Measurements from ENCODE around the gene ITGAD. TPM values are rescaled to one million over a fixed set of nuclear protein-coding genes. Genes with fewer than 3 reads are reported as not detected.

Gene ITGAD
- total and polyA plus RNA-seq, 2 of the 8 experiments (the other 6 are each of a cell fraction or from before 2014, with no cell fraction given), result 0.06 TPM; not detected in 1

DNA sequence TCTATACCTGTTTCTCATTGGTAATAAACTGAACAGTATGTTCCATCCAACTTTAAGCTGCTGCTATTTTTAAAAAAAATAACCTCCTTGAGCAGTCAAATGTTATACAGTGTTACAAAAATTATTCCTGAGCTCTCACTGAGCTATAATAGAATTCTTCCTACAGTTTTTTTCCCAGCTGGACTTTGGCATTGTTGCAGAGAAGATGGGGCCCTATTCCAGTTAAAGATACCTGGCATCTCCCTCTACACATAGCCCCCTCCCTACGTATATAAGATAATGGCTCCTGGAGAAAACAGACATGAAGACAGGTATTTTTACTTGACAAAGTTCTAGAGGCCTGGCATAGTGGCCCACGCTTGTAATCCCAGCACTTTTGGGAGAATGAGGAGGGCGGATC lies 36.7 kb downstream of the ITGAD start:
- H4K5ac ChIP-seq (ENCODE audit: insufficient read length, low read depth, low read length), result no peak overlapping the region
- TF ChIP-seq, protein P1, sequence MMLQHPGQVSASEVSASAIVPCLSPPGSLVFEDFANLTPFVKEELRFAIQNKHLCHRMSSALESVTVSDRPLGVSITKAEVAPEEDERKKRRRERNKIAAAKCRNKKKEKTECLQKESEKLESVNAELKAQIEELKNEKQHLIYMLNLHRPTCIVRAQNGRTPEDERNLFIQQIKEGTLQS (IDR thresholded peaks at IDR 0.05; ENCODE audit: insufficient read depth, low read depth, low read length), result no peak
- TF ChIP-seq JUN (IDR thresholded peaks at IDR 0.05; ENCODE audit: low read depth, low read length) (no peak), CREB1 (IDR thresholded peaks at IDR 0.05) (no peak), TBP (IDR thresholded peaks at IDR 0.05; ENCODE audit: low read depth, low read length) (no peak), SP2 (IDR thresholded peaks at IDR 0.05; ENCODE audit: low read length) (no peak), EP300 (IDR thresholded peaks at IDR 0.05; ENCODE audit: borderline replicate concordance in 1 of 2, low read depth in 2 of 2, low read length in 2 of 2) (no peak), KDM4A (IDR thresholded peaks at IDR 0.05; ENCODE audit: low read depth, low read length, severe bottlenecking) (no peak), SP4 (IDR thresholded peaks at IDR 0.05; ENCODE audit: low read length) (no peak), SUZ12 (IDR thresholded peaks at IDR 0.05; ENCODE audit: low read length) (no peak), CHD1 (IDR thresholded peaks at IDR 0.05; ENCODE audit: low read depth, low read length) (no peak)
- TF ChIP-seq, protein P2, sequence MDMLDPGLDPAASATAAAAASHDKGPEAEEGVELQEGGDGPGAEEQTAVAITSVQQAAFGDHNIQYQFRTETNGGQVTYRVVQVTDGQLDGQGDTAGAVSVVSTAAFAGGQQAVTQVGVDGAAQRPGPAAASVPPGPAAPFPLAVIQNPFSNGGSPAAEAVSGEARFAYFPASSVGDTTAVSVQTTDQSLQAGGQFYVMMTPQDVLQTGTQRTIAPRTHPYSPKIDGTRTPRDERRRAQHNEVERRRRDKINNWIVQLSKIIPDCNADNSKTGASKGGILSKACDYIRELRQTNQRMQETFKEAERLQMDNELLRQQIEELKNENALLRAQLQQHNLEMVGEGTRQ (IDR thresholded peaks at IDR 0.05; ENCODE audit: low read length), result no peak

More for the DNA sequence above, 36.7 kb downstream of the ITGAD start:
- H2BK15ac ChIP-seq (ENCODE audit: low read length), result no peak overlapping the region
- no peak overlapping the region for H2AK5ac ChIP-seq (ENCODE audit: low read depth, low read length)
- H2AFZ ChIP-seq (ENCODE audit: low read length), result no peak overlapping the region
- no peak overlapping the region for H3K27ac ChIP-seq (ENCODE audit: low read depth, low read length)
- H3K4me2 ChIP-seq (ENCODE audit: insufficient read depth in 1 of 2, low read depth in 2 of 2, low read length in 2 of 2), result no peak overlapping the region
- DNase-seq (ENCODE audit: low read depth in 1 of 2, low spot score in 2 of 2), result no peak
- no peak overlapping the region for H2BK120ac ChIP-seq (replicated peaks; ENCODE audit: low read depth, low read length)
- H3K4me1 ChIP-seq (replicated peaks in 1 of 4; ENCODE audit: control insufficient read depth in 3 of 4, insufficient read depth in 4 of 4, low read length in 3 of 4), result no peaks in the 10 kb centered on the region; a peak in 2 of 7 replicates
- H2BK20ac ChIP-seq (ENCODE audit: low read length), result no peak overlapping the region
- no peak overlapping the region for H3K9ac ChIP-seq (replicated peaks in 1 of 4; ENCODE audit: extremely low read depth in 1 of 4, low read depth in 3 of 4, low read length in 3 of 4)
- no peak overlapping the region for H4K91ac ChIP-seq (replicated peaks; ENCODE audit: insufficient read length, low read length)
- no peak for FAIRE-seq
- no peak overlapping the region for H3K56ac ChIP-seq (replicated peaks; ENCODE audit: insufficient read length, low read depth, low read length)
- H3K4me3 ChIP-seq (ENCODE audit: extremely low read depth in 1 of 4, insufficient read depth in 2 of 4, low read depth in 3 of 4, low read length in 4 of 4), result no peak overlapping the region
- no peaks in the 10 kb centered on the region for H4K20me1 ChIP-seq (replicated peaks in 1 of 2; ENCODE audit: control insufficient read depth in 1 of 2, insufficient read depth in 2 of 2, low read length in 2 of 2)
- H2BK5ac ChIP-seq (ENCODE audit: low read depth, low read length), result no peak overlapping the region
- H3K36me3 ChIP-seq (ENCODE audit: control insufficient read depth in 2 of 4, insufficient read depth in 4 of 4, low read length in 3 of 4), result no peaks in the 10 kb centered on the region
- peaks cover 5 to 25% (median 24%) of the 10 kb centered on the region in 4 experiments for H3K27me3 ChIP-seq (replicated peaks in 1 of 4; ENCODE audit: control insufficient read depth in 3 of 4, extremely low read depth in 1 of 4, insufficient read depth in 3 of 4, low read length in 3 of 4)
- CTCF ChIA-PET (ENCODE audit: partially characterized antibody), result interaction anchor here (0.5 to 5.8 kb wide), 5 partner anchors 9 to 216 kb away, joined by 3 to 36 read pairs (median 4); partner anchors contain the start of genes TRIM72 and ZNF843
- H4K8ac ChIP-seq (ENCODE audit: extremely low read depth, insufficient read depth, low read length), result no peak overlapping the region
- POLR2A ChIA-PET (ENCODE audit: partially characterized antibody), result interaction anchor here (1.2 to 2.5 kb wide), 3 partner anchors 28 to 250 kb away, joined by 3 to 10 read pairs (median 3); partner anchors contain the start of gene FUS
- peaks cover 5 to 6% of the 10 kb centered on the region in 2 experiments for H3K9me3 ChIP-seq (ENCODE audit: insufficient read depth in 2 of 2, low read depth in 1 of 2, low read length in 1 of 2)
- no peak overlapping the region for H3K14ac ChIP-seq (ENCODE audit: insufficient read length)
- H3K4ac ChIP-seq (replicated peaks; ENCODE audit: insufficient read length, low read depth, low read length), result no peak overlapping the region
- no peaks in the 10 kb centered on the region for H3K79me1 ChIP-seq (ENCODE audit: low read depth, low read length)
- peaks cover 2% of the 10 kb centered on the region; the same call in 1 of the 2 replicates for H3K23me2 ChIP-seq (ENCODE audit: low read depth, low read length)
- WGBS, 2 experiments (ENCODE audit: extremely low coverage in 1 of 2, insufficient coverage in 1 of 2, insufficient read length in 1 of 2, insufficient replicate concordance in 2 of 2, low coverage in 1 of 2, low lambda C conversion rate in 2 of 2, missing lambda C conversion rate in 1 of 2), result 67% methylated on average over 3 of the region's 3 CpGs; no CpG with 5 or more reads in 1 of the 2 experiments
- no peak overlapping the region for H3K18ac ChIP-seq (ENCODE audit: extremely low read depth, low read length)
- no peak overlapping the region for H2BK12ac ChIP-seq (ENCODE audit: low read depth, low read length)
- no peak overlapping the region for H3K23ac ChIP-seq (ENCODE audit: insufficient read length)
- no peaks in the 10 kb centered on the region for H3K79me2 ChIP-seq (ENCODE audit: control insufficient read depth in 1 of 2, insufficient read depth in 2 of 2, low read length in 2 of 2)

Data from H1 (cell line).